HepG2 (cell line): ENCODE results near the gene HEMK1. TPM values are rescaled to one million over a fixed set of nuclear protein-coding genes. Genes with fewer than 3 reads are reported as not detected.

ENCODE experiments used
- ATAC-seq: fragments of 200-7000 bp; cut with Tn5 transposase; 3 replicates; pipeline ENCODE4 v1.9.1; 2020; ENCODE audit warnings: mild to moderate bottlenecking, moderate library complexity
- BruUV-seq: library from RNA; stranded (reverse); fragments of 400-500 nt; replicated peaks from 2 replicates; lab custom pipeline; 2021; lab: Mats Ljungman, UMichigan
- CTCF ChIA-PET: fragments of 300-600 bp; formaldehyde crosslinking; extraction: SDS; loops from one replicate; lab custom pipeline; 2021; ENCODE audit warnings: low total read pairs, inconsistent platforms, low intra/inter-chr PET ratio; lab: Yijun Ruan, JAX
- POLR2A ChIA-PET: fragments of 350-600 bp; sonication (Branson Sonifier 250); formaldehyde crosslinking; loops from one replicate; lab custom pipeline; 2020; ENCODE audit warnings: antibody characterized with exemption, inconsistent platforms; lab: Yijun Ruan, JAX
- DNase-seq: peaks from one replicate; pipeline ENCODE4 v3.0.0-alpha.2; 2015; ENCODE audit warnings: low spot score
- FAIRE-seq: peaks from 3 replicates; lab custom pipeline; 2011; peaks lifted over from hg19 to GRCh38; lab: Jason Lieb, UNC
- H2AFZ ChIP-seq: one replicate; pipeline ENCODE4 v1.6.1; 2011; ENCODE audit warnings: low read length, inconsistent platforms
- H3K27ac ChIP-seq: fragments of 300-600 bp; 3 replicates; pipeline ENCODE4 v1.8.0; 2011; ENCODE audit warnings: mixed run types, mild to moderate bottlenecking, mixed read lengths, low read length, inconsistent platforms; ENCODE audit not compliant: insufficient read depth; ENCODE audit errors: extremely low read length
- H3K27me3 ChIP-seq, 2 experiments: fragments of 200-600 bp in 1 of 2; 2 replicates in 1 of 2; 3 replicates in 1 of 2; pipeline versions ENCODE4 v1.6.0 to v1.8.0; 2011; ENCODE audit warnings: low read length in 2 of 2, mild to moderate bottlenecking in 2 of 2, moderate library complexity in 2 of 2, inconsistent platforms in 1 of 2; ENCODE audit not compliant: insufficient read depth in 2 of 2, control insufficient read depth in 1 of 2
- H3K36me3 ChIP-seq, 2 experiments: fragments of 200-600 bp in 1 of 2; replicated peaks in 1 of 2; 2 replicates in 1 of 2; 3 replicates in 1 of 2; pipeline versions ENCODE4 v1.5.1 to v1.8.0; 2011; ENCODE audit warnings: low read length in 2 of 2, inconsistent platforms in 1 of 2; ENCODE audit not compliant: insufficient read depth in 2 of 2, control insufficient read depth in 1 of 2
- H3K4me1 ChIP-seq: 2 replicates; pipeline ENCODE4 v1.5.1; 2012; ENCODE audit warnings: low read length, inconsistent platforms; ENCODE audit not compliant: insufficient read depth
- H3K4me2 ChIP-seq: 2 replicates; pipeline ENCODE4 v1.6.0; 2011; ENCODE audit warnings: low read depth, low read length, inconsistent platforms
- H3K4me3 ChIP-seq, 3 experiments: fragments of 200-600 bp in 1 of 3; sonication (generic), shearing (Covaris generic) in 1 of 3; replicated peaks in 1 of 3; 2 replicates each; pipeline ENCODE4 v1.5.1; 2011 to 2016; ENCODE audit warnings: low read length in 3 of 3, inconsistent platforms in 2 of 3, low read depth in 2 of 3, mild to moderate bottlenecking in 2 of 3, control low read depth in 1 of 3, mixed read lengths in 1 of 3; ENCODE audit not compliant: insufficient read depth in 1 of 3
- H3K79me2 ChIP-seq: one replicate; pipeline ENCODE4 v1.6.1; 2011; ENCODE audit warnings: low read length, inconsistent platforms; ENCODE audit not compliant: insufficient read depth
- H3K9ac ChIP-seq: 2 replicates; pipeline ENCODE4 v1.6.0; 2011; ENCODE audit warnings: mild to moderate bottlenecking, low read depth, low read length, inconsistent platforms; ENCODE audit not compliant: insufficient read depth
- H3K9me3 ChIP-seq: 2 replicates; pipeline ENCODE4 v1.5.1; 2012; ENCODE audit warnings: mild to moderate bottlenecking, low read length
- H4K20me1 ChIP-seq: 2 replicates; pipeline ENCODE4 v1.6.0; 2011; ENCODE audit warnings: inconsistent platforms, mild to moderate bottlenecking, low read length, moderate library complexity; ENCODE audit not compliant: insufficient read depth
- ARID2 ChIP-seq: sonication (generic); formaldehyde crosslinking; IDR thresholded peaks from 2 replicates; pipeline ENCODE4 v1.8.1; 2022; ENCODE audit warnings: mild to moderate bottlenecking, missing genetic modification reagents, borderline replicate concordance
- BCL6 ChIP-seq: IDR thresholded peaks from 2 replicates; pipeline ENCODE4 v1.6.1; 2016; ENCODE audit warnings: missing genetic modification reagents, missing compliant biosample characterization
- IKZF4 ChIP-seq: sonication (generic); formaldehyde crosslinking; IDR thresholded peaks from 2 replicates; pipeline ENCODE4 v1.5.1; 2020; ENCODE audit warnings: borderline replicate concordance, mild to moderate bottlenecking, low read depth, missing genetic modification reagents; ENCODE audit errors: not compliant biosample characterization
- ISL2 ChIP-seq: sonication (generic); formaldehyde crosslinking; IDR thresholded peaks from 2 replicates; pipeline ENCODE4 v1.5.0; 2020; ENCODE audit warnings: missing genetic modification reagents
- RAD21 ChIP-seq: fragments of 450-650 bp; formaldehyde crosslinking; IDR thresholded peaks from 2 replicates; pipeline ENCODE4 v1.5.0; 2020; ENCODE audit warnings: mild to moderate bottlenecking
- SAFB2 ChIP-seq: sonication (generic); formaldehyde crosslinking; IDR thresholded peaks from 2 replicates; pipeline ENCODE4 v1.5.1; 2020; ENCODE audit warnings: missing genetic modification reagents, low read depth, mild to moderate bottlenecking, borderline replicate concordance
- ZNF317 ChIP-seq: sonication (generic); formaldehyde crosslinking; IDR thresholded peaks from 2 replicates; pipeline ENCODE4 v1.5.0; 2020; ENCODE audit warnings: mild to moderate bottlenecking, missing genetic modification reagents
- ZNF337 ChIP-seq: sonication (generic); formaldehyde crosslinking; IDR thresholded peaks from 2 replicates; pipeline ENCODE4 v1.5.1; 2020; ENCODE audit warnings: missing genetic modification reagents, low read depth, mild to moderate bottlenecking, borderline replicate concordance
- ZNF513 ChIP-seq: sonication (generic); formaldehyde crosslinking; conservative IDR thresholded peaks from 2 replicates; pipeline ENCODE4 v1.5.0; 2020; ENCODE audit warnings: missing genetic modification reagents
- ZNF687 ChIP-seq: sonication (generic); formaldehyde crosslinking; IDR thresholded peaks from 2 replicates; pipeline ENCODE4 v1.5.1; 2020; ENCODE audit warnings: mild to moderate bottlenecking, missing genetic modification reagents, moderate library complexity
- ZSCAN21 ChIP-seq: sonication (generic); formaldehyde crosslinking; IDR thresholded peaks from 2 replicates; pipeline ENCODE4 v1.8.0; 2022; ENCODE audit warnings: mild to moderate bottlenecking, missing genetic modification reagents, moderate library complexity, borderline replicate concordance
- whole genome bisulfite sequencing: methylation state at CpG from one replicate; pipeline ENCODE4 v1.1.6; 2017; ENCODE audit warnings: low lambda C conversion rate; 5-methylcytosine and 5-hydroxymethylcytosine counted together
- in situ Hi-C: cut with HindIII; loops from 2 replicates; pipeline ENCODE4 v1.10.0; 2017; ENCODE audit warnings: low pct_unique_long_range_greater_than_20kb; ENCODE audit not compliant: extremely low pct_ligation_motif_present
- intact Hi-C: fragments of 100-400 bp; cut with micrococcal nuclease; formaldehyde crosslinking; loops from one replicate; pipeline ENCODE4 v1.10.0; 2022; ENCODE audit not compliant: unreplicated experiment
- polyA plus RNA-seq, 8 experiments: library from polyadenylated mRNA; depleted of rRNA in 3 of 8; stranded (reverse) in 7 of 8; unstranded in 1 of 8; fragments of >200 nt; fragmentation: Illumina TruSeq in 4 of 8; extraction: Trizol in 4 of 8; gene quantifications; 2 replicates each; pipeline versions ENCODE4 v1.2.1 to v1.2.3, GENCODE V29; 2011 to 2016; ENCODE audit warnings: low read depth in 4 of 8, missing spikeins in 1 of 8, mixed read lengths in 1 of 8; ENCODE audit not compliant: insufficient read depth in 1 of 8
- total RNA-seq, 5 experiments: library from RNA; depleted of rRNA; stranded (reverse); fragments of >200 nt; fragmentation: Illumina TruSeq; extraction: Trizol; gene quantifications; 2 replicates each; pipeline ENCODE4 v1.2.3, GENCODE V29; 2016; ENCODE audit warnings: low read depth in 1 of 5

The HEMK1 gene
- total and polyA plus RNA-seq, 2 of the 13 experiments (the other 11 are each of a cell fraction or from before 2014, with no cell fraction given), result 9.8 to 12.6 TPM

- peak; percentile 44 for TF ChIP-seq ZNF687 (CRISPR knock-in tag)
Observed at GRCh38 chr3:50585919-50586762, 16.8 kb downstream of the HEMK1 start (continued).

GRCh38 chr3:50586763-50587070, 17.4 kb downstream of the HEMK1 start:
- Histone ChIP-seq H3K27me3 (no peaks in the 10 kb centered on the region; a peak in 1 of 5 replicates), H2AFZ (no peak overlapping the region), H3K27ac (peak overlapping the region; percentile 99), H3K36me3 (no peaks in the 10 kb centered on the region), H3K4me3 (no peak overlapping the region), H3K4me1 (peaks cover 100% of the 10 kb centered on the region), H4K20me1 (no peaks in the 10 kb centered on the region), H3K4me2 (no peak overlapping the region), H3K9me3 (no peaks in the 10 kb centered on the region), H3K79me2 (no peaks in the 10 kb centered on the region), H3K9ac (no peak overlapping the region)
- intact Hi-C loops (no loop called here), in situ Hi-C loops (no loop called here)
- 51% methylated on average over 3 of the region's 3 CpGs for WGBS
- POLR2A ChIA-PET, result interaction anchor here (1.1 to 3.8 kb wide), 6 partner anchors 15 to 798 kb away, joined by 3 to 34 read pairs (median 7); partner anchors contain the start of genes CISH, HEMK1, MANF and MAPKAPK3
- CTCF ChIA-PET, result no interaction called here
- no peak for FAIRE-seq
- DNase-seq, result no peak
- no peak for ATAC-seq
- no TSS peak for BruUV-seq
- TF ChIP-seq ARID2 (CRISPR knock-in tag) (no peak), ZSCAN21 (CRISPR knock-in tag) (no peak), ZNF317 (no peak), SAFB2 (CRISPR knock-in tag) (0 out of 2 replicates have a peak, but pooled peaks have one; percentile 4), ZNF337 (CRISPR knock-in tag) (no peak), IKZF4 (CRISPR knock-in tag) (no peak), BCL6 (CRISPR knock-in tag) (peak; percentile 93), RAD21 (CRISPR knock-in tag) (no peak), ZNF687 (CRISPR knock-in tag) (0 out of 2 replicates have a peak, but pooled peaks have one; percentile 17), ZNF513 (CRISPR knock-in tag) (no peak), ISL2 (CRISPR knock-in tag) (no peak)
